HFF-Myc (cell line): ENCODE measurements around the gene NTSR1.

ENCODE experiments used
- DNase-seq: peaks from one replicate; pipeline ENCODE4 v3.0.0-alpha.2; 2011; ENCODE audit warnings: low read depth; ENCODE audit errors: extremely low read depth
- H3K4me3 ChIP-seq: replicated peaks from 2 replicates; pipeline ENCODE4 v1.5.1; 2011; ENCODE audit warnings: low read depth, mild to moderate bottlenecking, control low read depth, low read length
- CTCF ChIP-seq: IDR thresholded peaks from 2 replicates; pipeline ENCODE4 v1.5.1; 2012; ENCODE audit warnings: mild to moderate bottlenecking, low read depth, low read length, control low read depth; ENCODE audit errors: missing control alignments

The NTSR1 gene

GRCh38 chr20:62737271-62737811 lies 28.7 kb downstream of the NTSR1 start:
- no peak for DNase-seq
- no peak overlapping the region for H3K4me3 ChIP-seq
- TF ChIP-seq CTCF = no peak

DNA sequence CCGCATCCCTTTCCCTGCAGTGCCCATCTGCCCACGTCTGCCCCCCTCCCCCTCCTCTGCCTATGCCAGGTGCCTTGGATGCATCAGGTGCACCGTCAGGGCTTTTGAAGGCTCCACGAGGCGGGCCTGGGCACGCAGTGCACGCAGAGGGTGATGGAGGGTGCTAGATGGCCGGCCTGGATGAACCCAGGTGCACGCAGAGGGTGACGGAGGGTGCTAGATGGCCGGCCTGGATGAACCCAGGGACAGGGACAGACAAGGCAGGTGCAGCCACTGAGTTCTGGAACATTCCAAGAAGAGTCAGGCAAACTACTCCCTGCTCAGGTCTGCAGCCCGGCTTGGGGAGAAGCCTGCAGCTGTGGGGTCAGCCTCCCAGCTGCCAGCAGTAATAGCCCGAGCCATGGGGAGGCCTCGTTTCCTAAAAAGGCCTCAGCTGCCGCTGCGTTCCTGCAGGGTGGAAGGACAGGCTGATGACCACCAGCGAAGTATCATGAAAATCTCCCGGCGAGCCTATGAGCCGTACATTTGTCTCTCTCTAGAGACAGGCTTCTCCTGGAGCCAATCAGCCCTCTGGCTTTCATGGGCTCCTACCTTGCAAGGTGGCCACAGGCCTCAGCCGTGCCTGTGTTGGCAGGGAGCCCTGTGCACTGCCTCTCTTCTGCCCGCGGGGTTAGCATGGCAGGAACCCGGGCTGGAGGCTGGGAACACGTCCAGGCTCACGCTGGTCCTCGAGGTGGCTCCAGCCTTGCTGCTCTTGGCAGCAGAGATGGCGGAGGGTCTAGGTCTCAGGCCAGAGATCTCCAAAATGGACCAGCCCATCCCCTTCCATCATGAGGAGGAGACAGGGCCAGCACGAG lies 29.6 kb downstream of the NTSR1 start:
- no peak for TF ChIP-seq CTCF
- DNase-seq = no peak
- no peak overlapping the region for H3K4me3 ChIP-seq

- no peak for TF ChIP-seq CTCF
- H3K4me3 ChIP-seq = no peak overlapping the region
Observed at GRCh38 chr20:62739067-62739466, 30.4 kb downstream of the NTSR1 start.

DNA sequence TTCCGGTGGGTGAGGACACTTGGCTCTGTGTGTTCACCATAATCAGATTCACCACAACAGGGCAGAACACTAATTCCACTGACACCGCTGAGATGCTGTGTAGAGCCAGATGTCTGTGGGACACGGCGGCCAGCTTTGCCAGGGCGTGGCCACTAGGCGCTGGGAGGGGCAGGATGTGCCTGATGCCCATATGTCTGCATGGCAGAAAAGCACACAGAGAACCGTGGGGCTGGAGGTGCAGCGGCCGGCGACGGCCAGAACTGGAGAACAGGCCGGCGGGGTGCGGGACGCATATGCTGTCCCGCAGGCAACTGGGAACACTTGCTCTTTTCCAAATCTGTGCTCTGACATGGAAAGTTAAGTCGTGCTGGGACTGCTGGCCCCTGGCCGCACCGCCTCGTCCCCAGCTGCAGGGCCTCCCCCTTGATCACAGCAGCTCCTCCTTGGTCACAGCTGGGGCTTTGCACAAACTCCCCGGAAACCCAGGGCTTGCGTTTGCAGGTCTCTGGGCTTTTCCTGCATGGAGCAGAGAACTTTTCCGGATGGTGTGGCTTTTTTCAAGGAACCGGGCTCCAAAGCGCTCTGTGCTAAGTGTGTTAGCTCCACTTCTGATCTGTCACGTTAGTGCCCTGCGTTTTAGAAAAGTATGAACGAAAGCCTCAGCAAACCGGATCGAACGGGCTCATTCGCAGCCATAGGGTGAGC lies 31.1 kb downstream of the NTSR1 start:
- H3K4me3 ChIP-seq = peak overlapping the region; percentile 25
- no peak for TF ChIP-seq CTCF
- DNase-seq = peak; percentile 65

More at GRCh38 chr20:62739067-62739466, 30.4 kb downstream of the NTSR1 start:
- DNase-seq = no peak

DNA sequence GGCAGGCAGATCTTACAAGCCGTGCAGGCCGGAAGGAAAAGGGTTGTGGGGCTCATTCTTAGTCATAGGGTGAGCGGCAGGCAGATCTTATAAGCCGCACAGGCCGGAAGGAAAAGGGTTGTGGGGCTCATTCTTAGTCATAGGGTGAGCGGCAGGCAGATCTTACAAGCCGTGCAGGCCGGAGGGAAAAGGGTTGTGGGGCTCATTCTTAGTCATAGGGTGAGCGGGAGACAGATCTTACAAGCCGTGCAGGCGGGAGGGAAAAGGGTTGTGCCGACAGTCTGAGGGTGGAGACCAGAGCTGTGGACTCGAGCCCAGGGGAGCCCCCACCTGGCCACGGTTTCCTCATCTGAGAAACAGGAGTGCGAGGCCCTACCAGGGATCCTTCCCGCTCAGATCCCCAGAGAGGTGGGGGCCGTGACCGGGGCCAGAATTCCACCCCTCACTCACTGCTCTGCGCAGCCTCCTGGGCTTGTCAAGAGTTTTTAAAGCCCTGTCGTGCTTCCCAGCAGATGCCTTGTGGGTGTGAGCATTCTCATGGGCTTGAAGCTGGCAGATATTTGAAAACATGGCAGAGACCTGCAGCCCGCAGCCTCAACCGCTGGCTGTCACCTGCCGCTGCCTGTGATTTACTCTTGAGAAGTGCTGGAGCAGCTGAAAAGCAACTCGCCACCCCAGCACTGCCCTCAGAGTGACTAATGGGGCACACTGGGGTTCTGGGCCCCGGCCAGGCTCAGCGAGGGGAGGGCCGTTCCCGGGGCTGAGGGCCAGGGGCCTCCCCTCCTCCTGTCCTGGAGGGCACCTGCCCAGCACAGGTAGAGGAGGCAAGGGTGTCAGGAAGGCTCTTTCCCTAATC lies 31.9 kb downstream of the NTSR1 start:
- DNase-seq = peak; percentile 81
- no peak for TF ChIP-seq CTCF
- peak overlapping the region; percentile 25 for H3K4me3 ChIP-seq

DNA sequence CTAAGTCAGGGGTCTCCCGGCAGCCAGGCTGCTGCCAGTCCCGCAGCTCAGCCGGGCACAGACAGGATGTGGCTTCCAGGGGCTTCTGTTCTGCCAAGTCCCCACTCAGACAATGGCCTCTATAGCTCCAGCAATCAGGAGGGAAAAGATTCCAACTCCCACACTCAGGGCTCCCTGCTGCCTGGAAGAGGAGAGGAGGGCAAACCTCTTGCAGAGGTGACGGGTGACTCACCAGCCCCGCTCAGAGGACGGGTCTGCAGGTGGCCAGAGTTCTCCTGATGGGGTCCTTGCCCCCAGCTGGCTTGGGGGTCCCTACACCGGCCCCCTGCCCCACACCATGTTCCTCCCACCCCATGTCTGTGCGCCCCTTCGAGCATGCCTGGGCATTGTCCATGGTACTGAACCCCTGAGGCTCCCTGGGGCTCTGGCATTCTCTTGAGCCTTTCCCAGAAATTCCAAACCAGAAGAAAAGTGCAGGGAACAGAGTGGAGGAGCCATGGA lies 32.6 kb downstream of the NTSR1 start:
- no peak for DNase-seq
- no peak overlapping the region for H3K4me3 ChIP-seq
- TF ChIP-seq CTCF = no peak
